GM19467 (cell line): ENCODE results near the gene THBS1.
A peak's percentile ranks its signal among the peaks of the same experiment; 100 is the strongest.

Experiments used
- ATAC-seq: cut with Tn5 transposase; IDR thresholded peaks from one replicate; pipeline ENCODE4 v1.9.1; 2021; ENCODE audit warnings: mild to moderate bottlenecking, moderate library complexity; ENCODE audit not compliant: unreplicated experiment

The THBS1 gene

DNA sequence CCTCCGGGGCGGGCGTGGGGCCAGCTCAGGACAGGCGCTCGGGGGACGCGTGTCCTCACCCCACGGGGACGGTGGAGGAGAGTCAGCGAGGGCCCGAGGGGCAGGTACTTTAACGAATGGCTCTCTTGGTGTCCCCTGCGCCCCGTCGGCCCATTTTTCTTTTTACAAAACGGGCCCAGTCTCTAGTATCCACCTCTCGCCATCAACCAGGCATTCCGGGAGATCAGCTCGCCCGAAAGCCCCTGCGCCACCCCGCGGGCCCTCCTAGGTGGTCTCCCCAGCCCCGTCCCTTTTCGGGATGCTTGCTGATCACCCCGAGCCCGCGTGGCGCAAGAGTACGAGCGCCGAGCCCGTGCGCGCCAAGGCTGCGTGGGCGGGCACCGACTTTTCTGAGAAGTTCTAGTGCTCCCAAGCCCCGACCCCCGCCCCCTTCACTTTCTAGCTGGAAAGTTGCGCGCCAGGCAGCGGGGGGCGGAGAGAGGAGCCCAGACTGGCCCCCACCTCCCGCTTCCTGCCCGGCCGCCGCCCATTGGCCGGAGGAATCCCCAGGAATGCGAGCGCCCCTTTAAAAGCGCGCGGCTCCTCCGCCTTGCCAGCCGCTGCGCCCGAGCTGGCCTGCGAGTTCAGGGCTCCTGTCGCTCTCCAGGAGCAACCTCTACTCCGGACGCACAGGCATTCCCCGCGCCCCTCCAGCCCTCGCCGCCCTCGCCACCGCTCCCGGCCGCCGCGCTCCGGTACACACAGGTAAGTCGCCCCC is at the start of gene THBS1:
TSS of gene THBS1 (plus strand) at position 595 of the 757 bp plus-strand sequence. CDS start 779 bp downstream, outside the sequence.
- peak; percentile 14 for ATAC-seq

DNA sequence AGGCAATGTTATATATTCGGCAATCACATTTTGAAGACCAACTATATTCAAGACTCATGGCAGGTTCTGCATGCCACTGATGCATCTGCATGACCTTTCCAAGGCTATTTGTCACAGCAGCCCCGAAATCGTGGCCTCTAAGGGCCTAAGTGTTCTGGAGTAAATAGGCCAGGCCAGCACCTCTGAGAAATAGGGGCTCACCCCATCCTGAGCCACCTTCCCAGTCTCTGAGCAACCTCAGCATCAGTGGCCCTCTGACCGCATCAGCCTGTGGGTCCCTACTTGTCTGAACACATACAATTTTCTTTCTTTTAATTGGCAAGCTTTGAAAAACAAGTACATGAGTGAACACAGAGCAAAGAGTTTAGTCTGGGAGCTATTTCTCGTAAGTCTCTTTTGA is 45.9 kb upstream of the THBS1 start:
- no peak for ATAC-seq

DNA sequence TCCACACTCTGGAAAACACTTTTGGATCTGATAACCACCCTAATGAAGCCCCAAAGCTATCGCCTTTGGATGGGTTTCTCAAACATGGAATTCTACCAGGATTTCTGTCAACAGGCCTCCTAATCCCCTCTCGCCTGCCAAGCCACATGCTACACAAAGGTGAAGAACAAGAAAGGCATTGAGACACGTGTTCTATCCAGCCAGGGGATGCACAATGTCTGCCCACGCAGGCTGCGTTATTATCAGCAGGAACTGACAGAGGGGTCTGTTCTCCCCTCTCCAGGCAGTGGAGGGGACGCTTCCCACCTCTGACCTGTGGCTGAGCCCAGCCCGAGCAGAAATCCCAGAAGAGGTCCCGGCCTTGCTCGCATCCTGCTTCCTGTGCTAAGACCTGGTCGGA is 45.4 kb upstream of the THBS1 start:
- ATAC-seq = no peak

DNA sequence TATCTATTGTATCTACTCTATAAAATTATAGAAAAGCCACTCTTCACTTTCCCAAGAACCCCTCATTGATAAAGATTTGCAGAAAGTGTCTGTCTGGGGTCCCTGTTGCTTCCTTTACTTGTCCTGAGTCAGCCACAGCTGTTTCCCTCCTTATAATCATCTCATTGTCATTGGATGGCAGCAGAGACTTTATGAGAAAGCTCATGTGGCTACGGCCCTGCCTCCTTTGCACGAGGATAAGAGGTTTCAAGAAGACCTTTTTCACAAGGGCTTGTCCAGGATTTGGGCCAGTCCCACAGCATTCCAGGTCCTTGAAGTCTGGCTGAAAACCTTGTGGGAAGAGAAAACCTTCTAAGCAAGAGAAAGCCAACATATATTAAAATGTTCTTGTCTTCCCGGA is 41.9 kb upstream of the THBS1 start:
- ATAC-seq = no peak

DNA sequence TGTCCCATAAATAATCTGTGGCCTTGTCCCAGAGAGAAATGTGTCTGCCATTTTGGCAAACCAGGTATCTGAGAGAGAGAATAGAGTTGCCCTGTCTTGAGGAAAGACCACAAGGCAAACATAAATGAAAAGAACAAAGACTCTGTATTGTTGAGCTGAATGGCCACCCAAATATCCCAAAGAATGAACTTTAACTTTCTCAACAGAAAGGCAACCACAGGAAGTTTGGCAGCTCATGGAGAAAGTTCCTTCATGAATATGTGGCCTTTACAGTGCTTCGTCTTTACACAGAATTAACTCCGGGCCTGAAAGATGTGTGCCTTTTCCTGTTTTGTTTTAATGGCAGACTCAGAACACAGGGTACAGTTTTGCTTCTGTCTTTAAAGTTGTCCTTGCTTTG is 41.4 kb upstream of the THBS1 start:
- no peak for ATAC-seq

DNA sequence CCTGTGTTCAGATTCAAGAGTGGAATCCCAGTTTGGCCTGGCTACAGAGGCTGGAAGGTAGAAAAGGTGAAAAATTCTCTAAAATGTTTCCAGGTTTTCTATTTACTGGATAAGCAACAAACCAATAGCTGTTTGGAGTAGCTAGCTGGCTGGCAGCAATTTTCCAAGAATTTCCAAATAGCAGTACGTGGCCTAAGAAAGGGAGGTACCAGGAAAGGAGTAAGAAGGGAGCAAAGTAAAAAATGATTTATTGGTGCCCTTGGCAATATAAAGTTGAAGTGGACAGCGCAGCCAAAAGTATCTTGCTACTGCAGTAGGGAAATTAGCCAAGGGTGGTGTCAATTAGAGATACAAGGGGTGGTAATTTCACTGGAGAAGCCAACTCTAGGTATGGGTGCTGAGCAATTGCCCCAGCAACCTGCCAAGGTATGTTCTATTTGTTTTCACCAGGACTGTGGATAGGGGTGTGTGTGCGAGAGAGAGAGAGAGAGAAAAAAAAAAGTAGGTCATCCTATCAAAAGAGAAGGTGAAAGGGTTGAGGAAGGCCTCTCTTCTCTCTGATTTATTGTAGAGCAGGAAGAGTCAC is 40.8 kb upstream of the THBS1 start:
- ATAC-seq = no peak

- ATAC-seq = no peak
Observed at GRCh38 chr15:39542385-39543065, 38.4 kb upstream of the THBS1 start.

DNA sequence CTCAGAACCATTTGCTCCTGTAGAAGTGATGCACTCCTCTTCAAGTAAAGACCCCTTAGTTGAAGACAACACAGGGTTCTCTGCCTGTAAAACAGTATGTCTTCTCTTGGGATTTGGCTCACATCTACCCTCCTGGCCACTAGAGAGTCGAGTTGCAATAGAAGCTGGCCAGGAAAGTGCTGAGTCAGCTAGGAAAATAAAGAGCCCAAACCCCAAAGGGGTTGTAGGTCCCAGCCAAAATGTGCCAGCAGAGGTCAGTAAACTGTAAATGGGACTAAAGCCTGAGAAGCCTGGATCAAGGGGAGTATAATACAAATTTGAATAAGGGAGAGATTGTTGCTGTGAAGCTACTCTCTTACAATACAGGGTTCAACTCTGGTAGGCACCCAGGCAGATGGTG is 37.2 kb upstream of the THBS1 start:
- ATAC-seq = no peak

- ATAC-seq = no peak
Observed at GRCh38 chr15:39546842-39547241, 34.0 kb upstream of the THBS1 start.

DNA sequence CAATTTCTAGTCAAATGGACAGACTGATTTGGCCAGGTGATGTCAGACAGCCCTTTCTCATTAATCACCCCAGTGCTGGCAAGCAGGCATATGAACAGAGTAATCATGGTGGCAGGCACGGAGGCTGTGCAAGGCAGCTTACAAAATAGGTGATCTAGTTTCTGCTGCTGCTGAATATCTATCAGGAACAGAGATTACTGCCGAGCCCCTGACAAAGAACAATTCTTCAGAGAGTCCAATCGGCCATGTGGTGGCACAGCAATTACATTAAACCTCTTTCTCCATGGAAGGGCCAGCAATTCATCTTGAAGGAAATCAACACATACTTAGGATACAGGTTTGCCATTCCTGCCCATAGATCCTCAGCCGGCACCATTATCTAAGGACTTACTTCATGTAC is 32.3 kb upstream of the THBS1 start:
- ATAC-seq = no peak

GRCh38 chr15:39549912-39550311 is 31.0 kb upstream of the THBS1 start:
- no peak for ATAC-seq

- no peak for ATAC-seq
Observed at GRCh38 chr15:39551476-39551875, 29.4 kb upstream of the THBS1 start.

- ATAC-seq = no peak
Observed at GRCh38 chr15:39552556-39552955, 28.3 kb upstream of the THBS1 start.

DNA sequence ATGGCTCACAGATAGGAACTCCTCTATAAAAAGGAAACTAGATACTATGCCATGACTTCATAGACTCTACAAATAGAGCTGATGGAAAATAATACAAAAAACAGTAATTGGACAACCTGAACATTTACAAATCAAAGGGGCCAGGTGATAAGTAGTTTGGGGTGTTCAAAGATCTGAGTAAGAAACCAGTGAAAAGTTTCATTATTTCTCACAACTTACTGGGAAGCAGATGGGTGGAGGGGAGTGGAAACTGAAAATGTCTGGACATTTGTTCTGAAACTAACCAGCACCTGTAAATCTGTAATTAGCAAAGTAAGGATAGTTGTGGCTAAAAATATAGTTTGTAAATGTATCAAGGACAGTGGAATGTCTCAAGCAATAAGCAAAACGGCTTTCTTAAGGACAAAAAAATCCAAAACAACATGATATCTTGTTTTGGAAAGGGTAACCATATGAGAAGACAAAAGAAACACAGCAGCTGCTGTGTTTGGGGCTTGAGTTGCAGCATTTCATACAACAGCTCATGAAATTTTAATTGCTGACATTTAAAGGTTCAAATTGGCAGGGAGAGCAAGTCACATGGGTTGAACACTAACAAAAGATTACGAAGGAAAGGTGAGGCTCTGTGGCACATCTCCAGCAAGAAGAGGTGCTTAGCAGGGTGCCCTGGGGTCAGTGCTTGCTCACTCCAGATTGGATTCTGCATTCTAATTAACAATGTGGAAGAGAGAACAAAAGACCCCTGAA is 26.8 kb upstream of the THBS1 start:
- no peak for ATAC-seq

DNA sequence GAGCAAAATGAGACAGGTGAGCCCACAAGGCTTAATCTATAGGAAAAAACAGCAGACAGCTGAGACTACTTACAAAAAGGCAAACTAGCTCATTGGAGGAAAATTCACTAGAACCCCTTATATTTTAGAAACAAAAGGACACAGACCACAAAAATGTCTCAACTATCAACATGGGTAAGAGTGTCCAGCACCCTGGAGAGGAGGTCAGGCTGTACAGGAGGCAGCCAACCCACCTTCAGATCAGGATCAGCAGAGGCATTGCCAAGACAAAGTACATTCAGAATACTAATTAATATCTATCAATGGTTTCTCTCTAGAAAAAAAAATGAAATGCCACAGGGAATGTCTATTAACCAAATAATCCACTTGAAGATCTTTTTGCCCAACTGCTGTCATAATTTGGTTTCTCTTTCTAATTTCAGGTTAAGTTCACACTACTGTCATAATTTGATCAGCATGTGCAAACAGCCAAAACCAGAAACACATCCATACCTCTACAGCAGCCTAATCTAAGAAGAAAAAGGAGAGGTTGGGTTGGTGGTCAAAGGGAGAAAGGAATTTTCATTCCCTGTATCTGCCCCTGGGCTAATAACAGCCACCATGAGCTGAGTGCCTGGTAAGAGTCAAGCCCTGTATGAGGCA is 26.0 kb upstream of the THBS1 start:
- no peak for ATAC-seq

DNA sequence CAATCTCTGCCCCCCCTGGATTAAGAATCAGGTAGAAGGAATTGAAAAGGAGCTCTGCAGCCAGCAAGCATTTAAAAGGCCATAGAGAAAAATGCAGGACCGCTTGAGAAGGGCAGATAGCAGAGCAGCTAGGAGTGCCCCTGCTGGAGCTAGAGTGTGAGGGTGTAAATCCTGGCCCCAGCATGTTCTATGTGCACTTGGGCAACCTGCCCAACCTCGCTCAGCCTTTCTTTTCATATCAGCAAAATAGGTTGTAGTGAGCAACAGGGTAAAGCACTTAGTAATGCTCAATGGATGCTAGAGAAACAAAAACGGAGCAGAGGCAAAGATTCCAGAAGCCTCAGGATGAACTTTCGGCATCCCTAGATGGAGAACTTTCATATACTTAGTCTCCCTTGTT is 25.0 kb upstream of the THBS1 start:
- ATAC-seq = no peak

DNA sequence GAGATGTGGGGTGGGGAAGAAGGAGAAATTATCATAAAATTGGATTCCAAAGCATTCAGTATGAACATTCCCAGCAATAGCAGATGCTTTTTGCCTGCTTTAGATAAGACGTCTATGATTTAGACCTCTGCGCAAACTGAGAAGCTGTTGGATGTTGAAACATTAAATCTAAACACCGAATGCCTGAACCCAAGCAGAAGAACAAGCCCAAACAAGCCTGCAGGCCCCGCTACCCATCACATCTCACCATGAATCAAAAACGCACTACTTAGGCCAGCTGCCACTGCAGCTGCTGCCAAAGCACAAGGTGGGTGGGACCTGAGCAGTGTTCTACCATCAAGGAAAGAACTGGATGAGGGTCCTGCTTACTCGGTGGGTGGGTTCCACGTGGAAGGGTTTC is 24.4 kb upstream of the THBS1 start:
- no peak for ATAC-seq

- no peak for ATAC-seq
Observed at GRCh38 chr15:39558421-39558820, 22.5 kb upstream of the THBS1 start.

GRCh38 chr15:39564972-39565665 is 15.8 kb upstream of the THBS1 start:
- no peak for ATAC-seq

GRCh38 chr15:39565851-39566250 is 15.0 kb upstream of the THBS1 start:
- ATAC-seq = no peak
